Amniotic epithelial cell (primary cell): Measurements from ENCODE around the gene CAMK2N2.
"Not testable (repeated sequence)": the region's sequence is repeated elsewhere in the genome, so short reads cannot be mapped to it uniquely, and the experiment has no call there.

Experiments used
- DNase-seq: peaks from one replicate; pipeline ENCODE4 v3.0.0-alpha.2; 2010; ENCODE audit warnings: low read depth

Gene CAMK2N2

DNA sequence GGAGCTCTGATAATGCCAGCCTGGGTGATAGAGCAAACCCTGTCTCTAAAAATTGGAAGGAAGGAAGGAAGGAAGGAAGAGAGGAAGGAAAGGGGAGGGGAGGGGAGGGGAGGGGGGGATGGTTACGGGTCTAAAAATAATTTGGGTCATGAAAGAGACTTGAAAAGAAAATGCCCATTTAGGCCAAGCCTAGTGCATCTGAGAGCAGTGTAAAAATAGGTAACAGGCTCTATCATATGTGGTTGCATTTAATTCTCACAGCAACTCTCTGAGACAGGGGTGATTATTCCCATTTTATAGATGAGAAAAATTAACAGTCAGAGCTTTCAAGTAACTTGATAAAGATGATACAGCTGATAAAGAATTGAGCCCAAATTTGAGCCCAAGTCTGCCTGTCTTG lies 10.9 kb upstream of the CAMK2N2 start:
- DNase-seq = no peak

DNA sequence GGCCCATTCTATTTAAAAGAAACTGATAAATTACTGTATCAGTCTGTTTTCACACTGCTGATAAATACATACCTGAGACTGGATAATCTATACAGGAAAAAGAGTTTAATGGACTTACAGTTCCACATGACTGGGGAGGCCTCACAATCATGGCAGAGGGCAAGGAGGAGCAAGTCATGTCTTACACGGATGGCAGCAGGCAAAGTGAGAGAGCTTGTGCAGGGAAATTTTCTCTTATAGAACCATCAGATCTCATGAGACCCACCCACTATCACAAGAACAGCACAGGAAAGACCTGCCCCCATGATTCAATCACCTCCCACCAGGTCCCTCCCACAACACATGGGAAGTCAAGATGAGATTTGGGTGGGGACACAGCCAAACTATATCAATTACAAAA lies 5.9 kb upstream of the CAMK2N2 start:
- not testable (repeated sequence) for DNase-seq

DNA sequence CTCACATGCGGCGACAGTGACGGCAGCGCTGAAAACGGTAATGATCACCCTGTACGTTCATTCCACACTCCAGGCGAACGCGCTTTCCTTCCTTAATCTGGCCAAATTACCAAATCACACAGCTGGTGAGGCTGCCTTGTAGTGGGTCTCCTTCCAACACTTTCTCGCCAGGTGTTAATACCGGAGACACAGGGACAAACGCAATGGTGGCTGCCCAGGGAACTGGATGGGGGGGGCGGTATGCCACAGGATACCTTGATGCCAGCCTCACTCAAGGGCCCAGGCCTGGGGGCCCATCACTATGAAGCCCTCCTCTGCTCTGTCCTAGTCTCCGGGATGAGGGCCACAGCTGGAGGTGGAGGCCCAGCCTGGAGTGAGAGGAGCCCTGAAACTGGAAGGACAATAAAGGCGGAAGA lies 1.4 kb upstream of the CAMK2N2 start:
- no peak for DNase-seq

DNA sequence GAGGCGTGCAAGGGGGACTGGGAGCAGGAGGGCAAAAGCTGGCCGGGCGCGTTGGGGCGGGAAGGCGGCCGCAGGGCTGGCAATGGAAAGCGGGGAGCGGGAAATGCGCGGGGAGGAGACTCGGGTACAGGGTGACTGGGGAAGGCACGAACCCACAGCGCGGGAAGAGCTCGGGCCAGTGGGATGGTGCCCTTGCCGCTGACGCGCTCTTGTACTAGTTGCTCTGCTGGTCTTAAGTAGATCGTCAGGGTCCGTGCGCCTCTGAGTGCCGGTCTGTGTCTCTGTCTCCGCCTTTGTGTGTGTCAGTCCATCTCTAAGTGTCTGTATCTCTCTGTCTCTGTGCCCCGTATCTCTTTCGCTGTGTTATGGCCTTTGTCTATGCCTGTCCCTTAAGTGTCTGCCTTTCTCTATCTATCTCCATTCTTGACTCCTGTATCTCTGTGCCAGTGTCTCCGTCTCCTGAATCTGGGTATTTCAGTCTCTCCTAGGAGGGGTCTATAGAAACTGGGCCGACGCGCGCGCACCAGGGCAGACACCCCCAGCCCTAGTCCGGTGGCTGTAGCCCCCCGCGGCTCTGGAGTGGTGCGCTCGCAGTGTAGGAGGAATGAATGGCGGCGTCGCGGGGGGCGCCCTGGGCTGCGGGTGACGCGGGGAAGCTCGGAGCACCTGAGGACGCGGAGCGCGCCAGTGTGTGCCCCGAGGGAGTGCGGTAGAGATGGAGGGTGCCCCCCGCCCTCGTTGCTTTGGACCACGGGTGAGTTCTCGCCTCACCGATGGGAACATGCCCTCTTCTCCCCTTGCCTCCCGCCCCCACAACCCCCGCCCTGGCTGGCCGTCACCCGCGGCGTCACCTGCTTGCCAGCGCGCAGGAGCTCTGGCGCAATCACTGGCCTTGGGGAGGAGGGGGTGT lies 756 bp upstream of the CAMK2N2 start:
- DNase-seq = peak; percentile 44

DNA sequence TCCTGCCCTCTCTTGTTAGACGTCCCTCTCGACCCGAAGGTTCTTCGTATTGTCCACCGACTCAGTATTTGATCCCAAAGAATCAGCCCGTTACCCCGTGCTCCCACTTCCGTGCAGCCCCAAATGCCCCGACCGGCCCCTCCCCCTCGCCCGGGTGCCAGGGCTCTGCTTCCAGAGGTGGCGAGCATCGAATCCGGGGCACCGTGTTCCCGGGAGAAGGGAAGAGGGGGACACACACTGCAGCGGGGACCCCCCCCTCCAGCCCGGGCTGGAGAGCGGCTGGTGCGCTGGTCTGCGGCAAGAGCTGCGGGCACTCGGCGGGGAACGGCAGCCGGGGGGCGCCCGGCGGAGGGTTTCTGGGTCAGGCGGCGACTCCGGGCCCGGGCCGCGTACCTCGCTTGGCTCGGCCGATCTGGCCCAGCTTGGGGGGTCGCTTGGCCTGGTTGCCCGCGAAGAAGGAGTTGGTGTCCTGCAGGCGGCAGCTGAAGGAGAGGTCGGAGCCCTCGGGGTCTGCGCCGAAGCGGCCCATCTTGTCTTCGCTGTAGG lies 556 bp downstream of the CAMK2N2 start:
- DNase-seq = no peak

DNA sequence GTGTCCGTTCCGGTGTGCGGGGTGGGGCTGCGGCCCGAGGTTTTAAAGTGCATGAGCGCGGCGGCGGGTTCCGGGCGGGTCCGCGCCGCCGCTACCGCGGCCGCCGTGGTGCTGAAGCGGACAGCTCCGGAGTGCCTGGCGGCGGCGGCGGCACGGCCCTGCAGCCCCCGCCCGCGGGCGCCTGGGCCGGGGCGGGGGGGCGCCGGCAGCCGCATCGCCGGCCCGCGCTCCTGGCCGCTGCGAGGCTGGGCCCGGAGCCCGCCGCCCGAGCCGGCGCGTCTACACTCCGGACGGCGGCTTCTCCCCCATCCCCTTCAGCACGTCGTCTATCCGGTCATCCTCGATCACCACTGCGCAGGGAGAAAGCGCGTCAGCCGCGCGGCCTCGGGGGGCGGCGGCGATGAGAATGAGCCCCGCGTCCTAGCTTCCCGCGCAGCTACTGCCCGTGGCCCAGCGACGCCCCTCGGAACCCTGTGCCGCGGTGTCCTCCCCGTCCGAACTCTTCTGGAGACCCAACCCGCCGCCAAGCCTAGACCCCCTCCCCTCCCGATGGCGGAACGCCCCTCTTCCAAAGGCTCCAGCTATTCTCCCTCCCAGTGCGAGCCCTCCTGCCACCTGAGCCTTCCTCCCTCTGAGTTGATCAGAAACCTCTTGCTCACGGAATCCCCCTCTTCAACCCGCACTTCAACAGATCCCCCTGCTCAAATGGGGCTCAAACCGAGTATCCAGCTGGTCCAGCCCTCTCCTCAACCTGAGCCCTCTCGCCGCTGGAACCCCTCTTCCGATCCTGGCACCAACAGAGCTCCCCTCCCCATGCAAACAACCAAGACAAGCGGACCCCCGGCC lies 1.3 kb downstream of the CAMK2N2 start:
- DNase-seq = no peak

DNA sequence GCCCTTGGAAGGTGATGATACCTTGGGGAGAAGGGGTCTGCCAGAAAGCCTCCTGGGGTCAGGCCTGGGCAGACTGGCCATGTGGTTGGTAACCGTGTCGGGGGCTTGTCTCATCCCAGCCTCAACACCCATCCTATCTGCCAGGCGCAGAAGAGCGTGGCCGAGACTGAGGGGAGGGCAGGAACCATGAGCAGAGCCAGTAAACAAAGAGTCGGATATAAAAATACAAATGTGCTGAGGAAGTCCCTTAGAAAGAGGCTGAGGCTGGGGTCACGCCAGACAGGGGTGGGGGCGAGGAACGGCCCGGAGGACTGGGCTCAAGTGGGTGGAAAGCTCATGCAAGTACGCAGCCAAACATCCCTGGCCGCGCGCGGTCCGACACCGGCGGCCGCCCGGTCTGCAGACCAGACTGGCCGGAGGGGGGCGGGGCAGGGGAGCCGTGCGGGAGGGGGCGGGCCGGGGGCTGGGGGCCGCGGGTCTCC lies 1.9 kb downstream of the CAMK2N2 start:
- DNase-seq = no peak

DNA sequence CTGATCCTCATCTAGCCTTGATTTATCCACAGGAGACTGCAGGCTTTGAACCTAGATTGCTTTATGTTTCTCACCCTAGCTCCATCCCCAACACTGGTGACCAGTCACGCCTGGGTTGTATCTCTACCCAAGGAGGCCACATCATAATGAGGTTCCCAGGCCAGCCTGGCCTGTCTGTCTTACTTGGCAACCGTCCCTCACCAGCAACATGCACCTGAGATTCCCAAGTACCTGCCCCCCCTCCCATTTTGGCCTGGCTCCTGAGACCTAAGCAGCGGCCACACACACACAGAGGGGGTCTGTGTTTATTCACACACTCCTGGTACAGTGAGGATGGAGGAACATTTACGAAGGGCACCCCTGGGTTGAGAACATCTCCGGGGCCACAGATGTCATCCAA lies 2.4 kb downstream of the CAMK2N2 start:
- no peak for DNase-seq

DNA sequence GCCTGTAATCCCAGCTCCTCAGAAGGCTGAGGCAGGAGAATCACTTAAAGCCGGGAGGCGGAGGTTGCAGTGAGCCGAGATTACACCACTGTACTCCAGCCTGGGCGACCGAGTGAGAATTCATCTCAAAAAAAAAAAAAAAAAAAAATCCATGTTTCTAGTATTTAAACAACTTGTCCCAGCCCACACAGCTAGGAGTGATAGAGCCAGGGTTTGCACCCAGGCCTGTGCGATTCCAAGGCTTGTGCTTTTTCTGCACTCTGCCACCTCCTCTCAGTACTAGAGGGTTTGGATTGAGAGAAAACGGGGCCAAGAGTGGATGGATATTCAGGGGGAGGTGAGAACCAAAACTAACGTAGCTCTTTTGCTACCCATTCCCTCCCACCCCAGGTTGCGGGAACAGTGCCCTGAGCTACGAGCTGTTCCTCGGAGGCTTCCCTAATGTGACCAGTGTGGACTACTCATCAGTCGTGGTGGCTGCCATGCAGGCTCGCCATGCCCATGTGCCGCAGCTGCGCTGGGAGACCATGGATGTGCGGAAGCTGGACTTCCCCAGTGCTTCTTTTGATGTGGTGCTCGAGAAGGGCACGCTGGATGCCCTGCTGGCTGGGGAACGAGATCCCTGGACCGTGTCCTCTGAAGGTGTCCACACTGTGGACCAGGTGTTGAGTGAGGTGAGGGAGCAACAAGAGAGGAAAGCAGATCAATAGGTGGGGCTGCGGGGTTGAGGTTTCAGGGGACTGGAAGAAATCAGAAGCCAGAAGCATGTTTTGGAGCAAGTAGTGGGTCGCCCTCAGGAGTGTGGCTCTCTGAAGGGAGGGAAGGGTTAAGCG lies 4.1 kb downstream of the CAMK2N2 start:
- DNase-seq = no peak

DNA sequence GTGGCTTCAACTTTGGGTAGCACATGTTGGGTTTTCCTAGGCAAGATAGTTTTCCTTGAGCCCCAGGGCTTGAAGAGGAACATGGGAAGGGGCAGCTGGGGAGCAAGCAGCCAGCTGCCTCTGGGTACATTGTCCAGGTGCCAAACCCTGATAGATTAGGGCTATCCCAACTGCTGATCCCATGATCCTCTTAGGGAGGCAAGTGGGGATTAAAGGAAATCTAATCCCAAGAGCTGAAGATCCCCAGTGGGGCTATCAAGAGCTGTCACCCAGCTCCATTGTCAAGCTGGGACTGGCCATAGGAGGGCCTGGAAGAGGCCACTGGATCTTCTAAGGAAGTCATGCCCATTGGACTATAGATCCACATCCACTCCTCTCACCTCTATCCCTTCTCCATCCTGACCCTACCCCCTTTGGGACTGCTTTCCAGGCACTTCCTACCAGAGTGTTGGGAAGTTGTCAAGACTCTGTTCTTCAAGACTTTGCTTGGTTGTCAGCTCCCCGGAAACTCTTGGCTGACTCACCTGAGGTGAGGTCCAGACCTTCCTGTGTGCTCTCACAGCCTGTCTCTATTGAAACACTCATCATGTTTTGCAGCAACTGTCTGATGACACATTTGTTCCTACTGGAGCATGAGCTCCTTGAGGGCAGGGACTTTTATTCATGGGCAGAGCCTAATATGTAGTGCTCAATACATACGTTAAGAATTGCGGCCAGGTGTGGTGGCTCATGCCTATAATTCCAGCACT lies 5.9 kb downstream of the CAMK2N2 start:
- DNase-seq = no peak

DNA sequence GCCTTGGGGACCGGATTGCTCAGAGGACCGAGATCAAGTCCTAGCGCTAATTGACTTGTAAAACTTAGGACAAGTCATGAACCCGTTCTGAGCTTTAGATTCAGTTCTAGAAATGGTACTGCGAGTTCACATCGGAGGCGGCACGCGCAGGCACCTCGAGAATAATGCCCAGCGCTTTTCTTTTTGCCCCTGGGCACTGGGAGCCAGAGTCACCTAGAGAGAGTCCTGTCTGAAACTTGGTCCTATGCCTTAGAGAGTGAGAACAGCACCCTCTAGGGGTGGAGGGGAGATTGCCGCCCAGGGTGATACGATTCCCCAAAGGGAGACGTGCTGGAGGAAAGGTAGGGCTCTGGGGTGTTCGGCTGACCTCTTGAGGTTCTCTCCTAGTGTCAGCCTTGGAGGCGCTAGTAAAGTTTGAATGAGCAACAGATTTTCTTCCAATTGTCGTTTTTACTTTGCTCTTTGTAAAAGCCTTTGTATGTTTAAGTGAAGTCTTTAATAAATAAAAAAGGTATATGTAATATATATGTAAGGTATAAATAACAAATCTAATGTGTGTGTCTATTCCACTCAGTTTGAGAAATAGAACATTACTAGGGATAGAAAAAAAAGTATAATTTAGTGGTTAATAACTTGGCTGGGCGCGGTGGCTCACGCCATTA lies 11.1 kb downstream of the CAMK2N2 start:
- peak; percentile 78 for DNase-seq

DNA sequence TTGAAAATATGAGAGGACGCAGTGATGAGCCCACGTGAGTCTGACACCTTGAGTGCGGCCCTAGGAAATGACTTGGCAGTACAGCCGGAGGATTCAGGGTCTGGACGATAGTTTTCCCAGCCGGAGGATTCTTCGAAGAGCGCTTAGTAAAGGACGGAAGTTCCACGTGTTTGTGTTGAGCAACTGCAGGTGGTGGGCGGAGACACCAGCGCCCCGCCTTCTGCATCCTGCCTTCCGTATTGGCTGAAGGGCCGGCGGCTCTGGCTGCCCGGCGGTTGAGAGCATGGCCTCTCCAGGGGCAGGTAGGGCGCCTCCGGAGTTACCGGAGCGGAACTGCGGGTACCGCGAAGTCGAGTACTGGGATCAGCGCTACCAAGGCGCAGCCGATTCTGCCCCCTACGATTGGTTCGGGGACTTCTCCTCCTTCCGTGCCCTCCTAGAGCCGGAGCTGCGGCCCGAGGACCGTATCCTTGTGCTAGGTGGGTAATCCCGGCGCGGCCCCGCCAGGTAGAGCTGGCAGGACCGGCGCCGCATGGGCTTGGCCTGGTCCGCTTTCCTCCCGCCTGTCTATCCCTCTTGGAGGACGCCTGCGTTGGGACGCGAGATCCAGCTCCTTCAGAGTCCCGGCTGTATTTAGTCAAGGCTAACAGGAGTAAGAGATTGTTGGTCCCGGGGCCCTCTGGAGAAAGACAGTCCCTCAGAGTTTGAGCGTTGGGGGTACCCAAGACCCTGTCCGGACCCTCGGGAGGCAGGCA lies 11.8 kb downstream of the CAMK2N2 start, which contains the start of gene EEF1AKMT4:
Gene EEF1AKMT4 (plus strand): TSS at position 261 of the 755 bp plus-strand sequence. CDS start 23 bp downstream, at position 284.
- DNase-seq = peak; percentile 98

DNA sequence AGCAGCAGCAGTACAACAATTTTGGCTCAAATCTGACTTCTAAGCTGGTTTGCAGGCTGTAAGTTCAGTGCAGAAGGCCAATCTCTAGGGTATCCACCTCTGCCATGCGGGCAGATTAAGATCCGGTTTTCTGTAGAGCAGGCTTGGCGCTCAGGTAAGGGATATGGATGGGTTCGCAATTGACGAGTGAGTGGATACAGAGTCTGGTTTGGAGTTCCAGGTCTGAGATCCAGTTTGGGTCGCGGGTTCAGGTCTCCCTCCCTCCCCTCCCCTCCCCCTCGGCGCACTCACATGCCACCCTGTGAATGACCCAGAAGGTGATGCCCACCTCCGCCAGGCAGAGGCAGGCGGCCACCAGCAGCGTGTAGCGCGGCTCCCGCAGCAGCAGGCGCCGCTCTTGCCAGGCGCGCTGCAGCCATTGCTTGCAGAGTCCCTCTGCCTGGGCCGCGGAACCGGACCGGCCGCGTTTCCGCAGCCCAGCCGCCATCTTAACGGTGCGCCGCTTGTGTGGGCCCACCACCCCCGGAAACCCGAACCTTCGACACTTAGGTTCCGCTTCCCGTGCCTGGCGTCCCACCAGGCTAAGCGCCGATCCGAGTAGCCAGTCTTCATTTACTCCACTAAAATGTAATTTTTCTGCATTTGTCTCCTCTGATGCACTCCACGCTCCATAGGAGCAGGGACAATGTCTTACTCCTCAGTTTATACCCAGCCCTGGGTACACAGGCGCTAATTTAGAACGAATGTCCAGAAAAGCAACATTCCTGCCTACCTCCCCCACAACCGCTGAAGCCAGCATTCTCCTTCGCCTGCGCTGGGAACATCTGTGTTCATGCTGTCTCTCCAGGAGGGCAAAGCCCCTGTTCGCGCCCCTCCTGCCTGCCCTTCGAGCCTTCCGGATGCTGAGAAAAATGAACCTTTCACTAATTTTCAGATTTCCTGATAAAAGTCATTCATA lies 12.6 kb downstream of the CAMK2N2 start, which contains the start of gene ALG3:
Gene ALG3 (minus strand): TSS at position 509 of the 958 bp plus-strand sequence. CDS start 22 bp downstream, at position 487.
- peak; percentile 86 for DNase-seq

DNA sequence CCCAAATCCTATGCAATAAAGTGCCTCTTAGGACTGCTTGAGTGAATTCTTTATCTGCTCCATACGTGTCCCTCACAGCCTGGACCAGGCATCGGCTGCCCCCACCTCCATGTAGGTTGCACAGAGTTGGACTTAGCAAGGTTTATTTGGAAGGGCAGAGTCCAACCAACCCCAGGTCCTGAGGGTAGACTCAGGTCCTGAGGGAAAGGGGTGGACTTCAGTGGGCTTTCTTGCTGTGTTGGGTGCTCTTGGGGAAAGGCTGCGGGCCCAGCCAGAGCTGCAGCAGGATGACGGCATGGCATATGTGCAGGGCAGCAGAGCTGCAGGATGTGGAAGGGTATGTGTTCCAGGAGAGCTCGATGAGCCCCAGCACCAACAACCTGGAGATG lies 19.1 kb downstream of the CAMK2N2 start:
- DNase-seq = no peak

DNA sequence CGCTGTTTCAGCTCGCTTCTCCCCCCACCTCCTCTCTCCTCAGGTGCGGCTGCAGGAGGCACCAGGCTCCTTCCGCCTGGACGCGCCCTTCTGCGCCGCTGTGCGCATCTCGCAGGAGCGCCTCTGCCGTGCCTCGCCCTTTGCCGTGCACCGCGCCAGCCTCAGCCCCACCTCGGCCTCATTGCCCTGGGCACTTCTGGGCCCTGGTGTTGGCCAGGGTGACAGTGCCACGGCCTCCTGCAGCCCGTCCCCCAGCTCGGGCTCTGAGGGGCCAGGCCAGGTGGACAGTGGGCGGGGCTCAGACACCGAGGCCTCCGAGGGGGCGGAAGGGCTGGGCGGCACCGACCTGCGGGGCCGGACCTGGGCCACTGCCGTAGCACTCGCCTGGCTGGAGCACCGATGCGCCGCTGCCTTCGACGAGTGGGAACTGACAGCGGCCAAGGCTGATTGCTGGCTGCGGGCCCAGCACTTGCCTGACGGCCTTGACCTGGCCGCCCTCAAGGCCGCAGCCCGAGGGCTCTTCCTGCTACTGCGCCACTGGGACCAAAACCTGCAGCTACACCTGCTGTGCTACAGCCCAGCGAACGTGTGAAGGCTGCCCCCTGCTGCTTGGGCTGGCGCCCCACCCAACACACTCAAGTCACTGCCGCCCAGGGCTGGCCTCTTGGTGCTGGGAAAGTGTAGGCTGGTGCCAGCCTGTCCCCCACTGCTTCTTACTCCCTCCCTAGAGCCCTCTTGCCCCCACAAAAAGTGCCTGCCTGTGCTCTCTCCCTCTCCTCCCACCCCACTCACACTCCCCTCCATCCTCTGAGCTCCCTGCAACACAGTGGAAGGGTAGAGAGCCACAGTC lies 19.7 kb downstream of the CAMK2N2 start:
- peak; percentile 36 for DNase-seq

DNA sequence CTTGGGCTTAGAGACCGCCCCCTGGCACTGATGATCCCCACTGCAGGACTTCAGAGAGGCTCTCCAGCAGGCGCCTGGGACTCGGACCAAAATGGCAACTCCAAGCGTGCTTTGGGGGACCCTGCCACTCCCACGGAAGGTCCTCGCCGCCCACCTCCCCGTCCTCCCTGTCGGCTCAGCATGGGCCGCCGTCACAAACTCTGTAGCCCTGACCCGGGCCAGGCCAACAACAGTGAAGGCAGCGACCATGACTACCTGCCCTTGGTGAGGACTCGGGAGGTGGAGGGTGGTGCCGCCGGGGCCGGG lies 20.3 kb downstream of the CAMK2N2 start:
- DNase-seq = no peak

DNA sequence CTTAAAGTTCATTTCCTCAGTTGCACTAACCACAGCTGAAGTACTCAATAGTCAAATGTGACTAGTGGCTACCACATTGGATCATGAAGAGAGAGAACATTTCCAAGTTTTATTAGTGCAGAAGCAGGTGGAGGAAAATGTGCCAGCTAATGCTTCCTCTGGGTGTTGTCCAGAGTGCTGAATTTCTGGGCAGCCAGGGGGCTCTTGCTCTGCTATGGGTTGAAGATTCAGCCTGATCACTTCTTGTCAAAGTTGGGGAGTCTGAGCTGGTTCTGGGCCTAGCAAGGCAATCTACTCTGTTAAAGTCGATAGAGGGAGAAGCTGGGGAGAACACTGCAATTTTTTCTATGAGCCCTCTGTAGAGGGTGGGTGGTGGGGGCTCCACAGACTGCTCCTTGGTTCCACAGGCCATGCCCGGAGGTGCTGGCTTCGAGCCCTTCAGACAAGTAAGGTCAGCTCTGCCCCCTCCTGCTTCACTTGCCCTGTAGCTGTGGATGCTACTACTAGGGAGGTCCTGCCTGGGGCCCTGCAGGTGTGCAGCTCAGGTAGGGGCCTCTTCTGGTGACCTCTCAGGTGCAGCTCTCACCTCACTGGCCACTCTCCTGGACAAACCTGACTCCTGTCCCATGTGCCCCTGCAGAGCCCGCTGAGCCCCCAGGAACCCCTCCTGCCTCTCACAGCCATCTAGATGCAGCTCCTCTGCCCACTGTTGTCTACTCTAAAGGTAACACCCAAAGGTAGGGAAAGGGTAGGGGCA lies 20.8 kb downstream of the CAMK2N2 start:
- peak; percentile 38 for DNase-seq
